Fibroblast of mammary gland (primary cell): Measurements from ENCODE around the gene TCFL5.
A peak's percentile ranks its signal among the peaks of the same experiment; 100 is the strongest.

Experiments used
- DNase-seq: peaks from one replicate; pipeline ENCODE4 v3.0.0-alpha.2; 2010; ENCODE audit warnings: low read depth
- H3K4me3 ChIP-seq: 2 replicates; pipeline ENCODE4 v1.5.1; 2011; ENCODE audit warnings: low read depth, mild to moderate bottlenecking, low read length, moderate library complexity; ENCODE audit not compliant: control insufficient read depth
- CTCF ChIP-seq: conservative IDR thresholded peaks from 2 replicates; pipeline ENCODE4 v1.5.1; 2011; ENCODE audit warnings: low read depth, low read length, inconsistent platforms; ENCODE audit not compliant: control insufficient read depth, insufficient read depth

TCFL5 gene

GRCh38 chr20:62906209-62906608 lies 44.6 kb upstream of the TCFL5 start:
- TF ChIP-seq CTCF, result no peak

GRCh38 chr20:62905536-62906117 lies 44.0 kb upstream of the TCFL5 start:
- TF ChIP-seq CTCF, result no peak
- DNase-seq, result no peak
- H3K4me3 ChIP-seq, result no peak overlapping the region

More at GRCh38 chr20:62906209-62906608, 44.6 kb upstream of the TCFL5 start:
- no peak overlapping the region for H3K4me3 ChIP-seq
- DNase-seq, result no peak

GRCh38 chr20:62902926-62903615 lies 41.4 kb upstream of the TCFL5 start:
- no peak overlapping the region for H3K4me3 ChIP-seq
- peak; percentile 41 for DNase-seq
- no peak for TF ChIP-seq CTCF

GRCh38 chr20:62901891-62902290 lies 40.3 kb upstream of the TCFL5 start:
- DNase-seq, result no peak
- no peak for TF ChIP-seq CTCF
- no peak overlapping the region for H3K4me3 ChIP-seq

GRCh38 chr20:62900692-62901584 lies 39.3 kb upstream of the TCFL5 start:
- TF ChIP-seq CTCF, result no peak
- no peak for DNase-seq
- H3K4me3 ChIP-seq, result no peak overlapping the region

- H3K4me3 ChIP-seq, result no peak overlapping the region
- peak; percentile 71 for DNase-seq
- TF ChIP-seq CTCF, result peak; percentile 87
Observed at GRCh38 chr20:62900052-62900691, 38.5 kb upstream of the TCFL5 start.
